ENCODE measurements around the gene AMPH.

DNA sequence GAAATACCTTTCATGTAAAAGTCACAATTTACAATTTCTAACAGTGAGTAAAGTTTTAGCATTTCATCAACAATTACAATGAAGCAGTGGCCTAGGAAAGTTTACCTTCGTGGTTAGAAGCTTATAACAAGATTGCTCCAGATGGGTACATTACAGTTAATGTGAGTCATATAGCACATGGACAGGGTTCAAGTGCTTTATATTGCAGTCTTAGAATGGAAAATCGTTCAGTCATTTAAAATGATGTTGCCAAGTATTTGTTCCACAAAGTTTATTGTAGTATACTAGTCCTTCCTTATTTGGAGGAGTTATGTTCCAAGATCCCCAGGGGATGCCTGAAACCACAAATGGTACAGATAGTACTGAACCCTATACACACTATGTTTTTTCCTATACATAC lies 183.1 kb downstream of the AMPH start:
- no peak for TF ChIP-seq ZNF274 (IDR thresholded peaks at IDR 0.05; ENCODE audit: low read depth, low read length)
- TF ChIP-seq FOSL1 (IDR thresholded peaks at IDR 0.05; ENCODE audit: low read depth), result no peak
- no peak for TF ChIP-seq REST (IDR thresholded peaks at IDR 0.05; ENCODE audit: low read depth)
- no peak for TF ChIP-seq RAD21 (IDR thresholded peaks at IDR 0.05; ENCODE audit: low read depth)
- no peak for TF ChIP-seq CTCF (IDR thresholded peaks at IDR 0.05 in 2 of 3, conservative IDR thresholded peaks at IDR 0.05 in 1 of 3; ENCODE audit: borderline replicate concordance in 1 of 3, insufficient read depth in 1 of 3, low read depth in 2 of 3, low read length in 2 of 3)

All from HCT116 (cell line).